Measurements from ENCODE around the gene PDGFB.

GRCh38 chr22:39247361-39247760 lies 2.6 kb upstream of the PDGFB start:
- TF ChIP-seq EZH2 (IDR thresholded peaks at IDR 0.05; ENCODE audit: borderline replicate concordance) (no peak), CTCF (IDR thresholded peaks at IDR 0.05; ENCODE audit: poor library complexity) (no peak), EZH2phosphoT487 (IDR thresholded peaks at IDR 0.05; ENCODE audit: low read depth, severe bottlenecking, unreplicated experiment) (no peak)

All from hepatocyte (in vitro differentiated cells).